ENCODE data around the gene CLSTN1. TPM values are rescaled to one million over a fixed set of nuclear protein-coding genes. Genes with fewer than 3 reads are reported as not detected.

The CLSTN1 gene
- total and polyA plus RNA-seq, 4 donors, result 3.1 to 13.4 (median 8.8) TPM

GRCh38 chr1:9817734-9818133, 6.0 kb downstream of the CLSTN1 start:
- Histone ChIP-seq H3K9me3 (ENCODE audit: control insufficient read depth in 4 of 4, low read length in 3 of 4) (no peaks in the 10 kb centered on the region), H3K4me1 (ENCODE audit: control insufficient read depth in 4 of 4, insufficient read depth in 4 of 4, low read length in 3 of 4) (peaks cover under 1 to 4% (median 4%) of the 10 kb centered on the region in 4 donors), H3K27ac (ENCODE audit: low read depth in 1 of 2, low read length in 2 of 2) (no peak overlapping the region), H3K36me3 (ENCODE audit: control insufficient read depth in 4 of 4, insufficient read depth in 3 of 4, low read depth in 1 of 4, low read length in 3 of 4) (no peaks in the 10 kb centered on the region), H3K4me3 (ENCODE audit: low read depth in 1 of 3, low read length in 3 of 3) (no peak overlapping the region), H3K9ac (ENCODE audit: low read depth in 1 of 2, low read length in 2 of 2) (no peak overlapping the region), H3K27me3 (ENCODE audit: control insufficient read depth in 4 of 4, insufficient read depth in 4 of 4, low read length in 3 of 4) (no peaks in the 10 kb centered on the region)
- DNase-seq (ENCODE audit: low spot score), result no peak
- 95% methylated on average over 4 of the region's 4 CpGs for WGBS
- no peak for TF ChIP-seq YY1 (IDR thresholded peaks at IDR 0.05)
- no peak for TF ChIP-seq JUND (IDR thresholded peaks at IDR 0.05)
- TF ChIP-seq HNF4A (conservative IDR thresholded peaks at IDR 0.05), result no peak
- no peak for TF ChIP-seq RXRA (IDR thresholded peaks at IDR 0.05)
- no peak for TF ChIP-seq NR2F2 (IDR thresholded peaks at IDR 0.05)
- TF ChIP-seq CTCF (IDR thresholded peaks at IDR 0.05; ENCODE audit: low read depth, low read length, missing input control), result no peak
- TF ChIP-seq FOXA1 (IDR thresholded peaks at IDR 0.05), result no peak
- no peak for TF ChIP-seq ATF3 (IDR thresholded peaks at IDR 0.05)
- TF ChIP-seq GABPA (IDR thresholded peaks at IDR 0.05 in 1 of 2, conservative IDR thresholded peaks at IDR 0.05 in 1 of 2), result no peak
- TF ChIP-seq FOXA2 (IDR thresholded peaks at IDR 0.05), result no peak
- no peak for TF ChIP-seq EGR1 (IDR thresholded peaks at IDR 0.05; ENCODE audit: low read depth in 2 of 2)
- no peak for TF ChIP-seq MAX (IDR thresholded peaks at IDR 0.05)
- no peak for TF ChIP-seq SP1 (IDR thresholded peaks at IDR 0.05)
- TF ChIP-seq TAF1 (conservative IDR thresholded peaks at IDR 0.05), result no peak
- TF ChIP-seq REST (IDR thresholded peaks at IDR 0.05), result no peak
- TF ChIP-seq ZBTB33 (IDR thresholded peaks at IDR 0.05), result no peak
- TF ChIP-seq HNF4G (IDR thresholded peaks at IDR 0.05), result no peak

GRCh38 chr1:9816199-9816598, 7.6 kb downstream of the CLSTN1 start:
- no peak overlapping the region for H3K27ac ChIP-seq (ENCODE audit: low read depth in 1 of 2, low read length in 2 of 2)
- no peak overlapping the region for H3K9ac ChIP-seq (ENCODE audit: low read depth in 1 of 2, low read length in 2 of 2)
- H3K4me3 ChIP-seq (ENCODE audit: low read depth in 1 of 3, low read length in 3 of 3), result no peak overlapping the region
- H3K27me3 ChIP-seq (ENCODE audit: control insufficient read depth in 4 of 4, insufficient read depth in 4 of 4, low read length in 3 of 4), result no peaks in the 10 kb centered on the region
- H3K9me3 ChIP-seq (ENCODE audit: control insufficient read depth in 4 of 4, low read length in 3 of 4), result no peaks in the 10 kb centered on the region
- WGBS, result 55% methylated on average over 1 of the region's 1 CpG
- no peaks in the 10 kb centered on the region for H3K36me3 ChIP-seq (ENCODE audit: control insufficient read depth in 4 of 4, insufficient read depth in 3 of 4, low read depth in 1 of 4, low read length in 3 of 4)
- DNase-seq (ENCODE audit: low spot score), result no peak
- no peaks in the 10 kb centered on the region for H3K4me1 ChIP-seq (ENCODE audit: control insufficient read depth in 4 of 4, insufficient read depth in 4 of 4, low read length in 3 of 4)
- TF ChIP-seq ATF3 (IDR thresholded peaks at IDR 0.05) (no peak), JUND (IDR thresholded peaks at IDR 0.05) (no peak), SP1 (IDR thresholded peaks at IDR 0.05) (no peak), RXRA (IDR thresholded peaks at IDR 0.05) (no peak), NR2F2 (IDR thresholded peaks at IDR 0.05) (no peak), HNF4A (conservative IDR thresholded peaks at IDR 0.05) (no peak), FOXA2 (IDR thresholded peaks at IDR 0.05) (no peak), MAX (IDR thresholded peaks at IDR 0.05) (no peak), TAF1 (conservative IDR thresholded peaks at IDR 0.05) (no peak), REST (IDR thresholded peaks at IDR 0.05) (no peak), GABPA (IDR thresholded peaks at IDR 0.05 in 1 of 2, conservative IDR thresholded peaks at IDR 0.05 in 1 of 2) (no peak), FOXA1 (IDR thresholded peaks at IDR 0.05) (no peak), EGR1 (IDR thresholded peaks at IDR 0.05; ENCODE audit: low read depth in 2 of 2) (no peak)

Data from liver (tissue), 9 donors.